Activated T-cell treated with anti-CD3 and anti-CD28 coated beads, Interleukin-2, amount 50 U/mL, for 4 hours (primary cell): ENCODE results near the gene FRK. TPM values are rescaled to one million over a fixed set of nuclear protein-coding genes. Genes with fewer than 3 reads are reported as not detected.

Experiments used
- ATAC-seq, 2 donors: fragments of 200-7000 bp; cut with Tn5 transposase; one replicate each; pipeline ENCODE4 v1.10.0; 2021
- DNase-seq: peaks from one replicate; pipeline ENCODE4 v3.0.0-alpha.2; 2020
- H3K27me3 Mint-ChIP-seq: one replicate; pipeline ENCODE4 v1.8.0; 2021; ENCODE audit warnings: low read depth, mixed read lengths
- H3K36me3 Mint-ChIP-seq: one replicate; pipeline ENCODE4 v1.8.0; 2022; ENCODE audit warnings: mixed read lengths; ENCODE audit not compliant: insufficient read depth
- H3K4me1 Mint-ChIP-seq: one replicate; pipeline ENCODE4 v1.8.0; 2021; ENCODE audit warnings: low read depth, mixed read lengths
- H3K4me3 Mint-ChIP-seq: one replicate; pipeline ENCODE4 v1.8.0; 2021; ENCODE audit warnings: mild to moderate bottlenecking, moderate library complexity, mixed read lengths
- H3K9me3 Mint-ChIP-seq: one replicate; pipeline ENCODE4 v1.8.0; 2021; ENCODE audit warnings: mixed read lengths
- total RNA-seq, 3 donors: library from RNA; stranded (reverse); gene quantifications; one replicate each; pipeline ENCODE4 v1.2.1, GENCODE V29; 2021

Gene FRK
- total RNA-seq, 3 donors from 2014 or later = 0.03 to 0.05 (median 0.03) TPM

DNA sequence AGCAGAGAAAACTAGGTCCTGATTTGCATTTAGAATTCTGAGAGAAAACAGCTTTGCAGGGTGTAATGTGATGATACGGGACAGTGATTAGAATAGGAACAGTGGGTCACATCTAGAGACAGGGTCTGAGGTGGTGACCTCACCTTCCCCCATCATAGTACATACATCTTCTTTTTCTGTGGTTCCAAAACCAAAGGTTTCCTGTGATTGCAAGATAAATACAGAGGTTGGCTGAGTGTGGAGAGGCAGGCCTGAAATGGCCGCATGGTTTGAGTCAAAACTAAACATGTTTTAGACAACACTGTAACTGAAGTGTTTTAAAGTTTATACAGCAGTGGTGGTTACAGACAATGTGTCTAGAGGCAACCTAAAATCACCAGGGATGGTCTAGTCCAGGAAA, 29.6 kb upstream of the FRK start:
- Mint-ChIP-seq H3K36me3 (no peaks in the 10 kb centered on the region), H3K4me3 (no peak overlapping the region), H3K27me3 (no peaks in the 10 kb centered on the region), H3K4me1 (no peaks in the 10 kb centered on the region), H3K9me3 (no peaks in the 10 kb centered on the region)
- DNase-seq = no peak
- no peak for ATAC-seq

- ATAC-seq (no peak), DNase-seq (no peak)
- Mint-ChIP-seq H3K27me3 (peaks cover 2% of the 10 kb centered on the region), H3K4me3 (no peak overlapping the region), H3K9me3 (no peaks in the 10 kb centered on the region), H3K4me1 (no peaks in the 10 kb centered on the region), H3K36me3 (no peaks in the 10 kb centered on the region)
These were observed 28.3 kb upstream of the FRK start for GRCh38 chr6:116088946-116089345.

DNA sequence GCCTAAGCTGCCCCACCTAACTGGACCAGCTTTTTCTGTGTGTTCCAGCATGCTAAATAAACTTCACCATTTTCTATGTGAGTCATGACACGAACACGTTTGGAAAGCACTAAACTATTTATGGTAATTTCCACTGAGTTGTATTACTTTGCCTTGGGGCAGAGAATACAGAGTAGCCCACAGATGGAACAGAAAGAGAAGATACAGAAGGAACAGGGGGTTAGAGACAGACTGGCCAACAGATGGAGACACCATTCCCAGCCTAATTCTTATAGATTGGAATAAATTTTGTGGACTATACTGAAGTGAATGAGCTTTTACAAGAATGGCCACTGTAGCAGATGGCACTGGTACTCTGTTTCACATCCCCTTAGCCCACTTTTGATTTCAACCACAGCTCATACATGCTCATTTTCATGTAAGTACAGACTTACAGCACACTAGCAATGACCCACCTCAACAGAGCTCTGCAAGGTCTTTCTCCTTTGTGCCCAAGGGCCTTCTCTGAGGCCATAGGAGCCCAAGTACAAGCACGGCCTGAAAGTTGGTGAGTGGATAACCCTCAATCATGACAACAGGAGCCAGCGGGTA, 26.8 kb upstream of the FRK start:
- Mint-ChIP-seq H3K9me3 (no peaks in the 10 kb centered on the region), H3K27me3 (peaks cover 7% of the 10 kb centered on the region), H3K4me1 (no peaks in the 10 kb centered on the region), H3K36me3 (no peaks in the 10 kb centered on the region), H3K4me3 (no peak overlapping the region)
- DNase-seq (no peak), ATAC-seq (peak in 1 of 2 donors; percentile 18)

- ATAC-seq (no peak), DNase-seq (no peak)
- H3K9me3 Mint-ChIP-seq = no peaks in the 10 kb centered on the region
- H3K27me3 Mint-ChIP-seq = peaks cover 12% of the 10 kb centered on the region
- no peaks in the 10 kb centered on the region for H3K4me1 Mint-ChIP-seq
- no peaks in the 10 kb centered on the region for H3K36me3 Mint-ChIP-seq
- H3K4me3 Mint-ChIP-seq = no peak overlapping the region
These were observed 23.6 kb upstream of the FRK start for GRCh38 chr6:116084284-116084683.

DNA sequence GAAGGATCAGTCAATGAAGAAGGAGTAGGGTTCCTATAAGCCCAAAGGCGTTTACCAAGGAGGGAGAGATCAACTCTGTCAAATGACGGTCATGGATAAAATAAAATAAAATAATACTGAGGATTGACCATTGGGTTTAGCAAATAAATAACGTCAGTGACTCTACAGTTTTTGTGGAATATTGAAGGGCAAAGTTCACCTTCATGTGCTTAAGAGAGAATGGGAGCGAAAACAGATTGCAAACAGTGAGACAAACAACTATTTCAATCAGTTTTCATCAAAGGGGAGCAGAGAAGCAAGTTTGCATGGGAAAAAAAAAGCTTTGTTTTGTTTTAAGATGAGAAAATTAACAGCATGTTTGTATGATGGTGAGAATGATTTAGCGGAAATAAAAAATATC, 22.4 kb upstream of the FRK start:
- Mint-ChIP-seq H3K4me1 (no peaks in the 10 kb centered on the region), H3K4me3 (no peak overlapping the region), H3K36me3 (no peaks in the 10 kb centered on the region), H3K27me3 (peaks cover 12% of the 10 kb centered on the region), H3K9me3 (no peaks in the 10 kb centered on the region)
- DNase-seq (no peak), ATAC-seq (no peak)

GRCh38 chr6:116078945-116079344, 18.3 kb upstream of the FRK start:
- no peak overlapping the region for H3K4me3 Mint-ChIP-seq
- ATAC-seq (no peak), DNase-seq (no peak)
- H3K27me3 Mint-ChIP-seq = peaks cover 11% of the 10 kb centered on the region
- no peaks in the 10 kb centered on the region for H3K4me1 Mint-ChIP-seq
- H3K36me3 Mint-ChIP-seq = no peaks in the 10 kb centered on the region
- no peaks in the 10 kb centered on the region for H3K9me3 Mint-ChIP-seq

DNA sequence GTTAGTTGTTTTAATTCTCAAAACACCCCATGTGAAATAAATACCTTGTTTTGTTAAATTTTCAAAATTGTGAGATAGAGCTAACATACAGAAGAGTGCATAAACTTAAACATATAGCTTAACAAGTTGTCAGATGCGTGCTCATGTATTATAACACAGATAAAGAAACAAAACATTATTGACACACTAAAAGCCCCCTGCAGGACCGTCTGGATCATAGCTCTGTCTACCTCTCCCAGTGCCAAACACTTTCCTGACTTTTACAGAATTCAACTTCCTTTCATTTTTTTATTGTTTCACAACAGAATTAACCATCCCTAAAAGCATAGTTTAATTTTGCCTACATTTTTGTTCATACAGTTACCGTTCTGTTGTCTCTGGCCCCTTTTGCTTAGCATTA, 17.8 kb upstream of the FRK start:
- ATAC-seq (no peak), DNase-seq (no peak)
- H3K4me3 Mint-ChIP-seq = no peak overlapping the region
- no peaks in the 10 kb centered on the region for H3K36me3 Mint-ChIP-seq
- H3K27me3 Mint-ChIP-seq = peaks cover 11% of the 10 kb centered on the region
- no peaks in the 10 kb centered on the region for H3K9me3 Mint-ChIP-seq
- no peaks in the 10 kb centered on the region for H3K4me1 Mint-ChIP-seq

DNA sequence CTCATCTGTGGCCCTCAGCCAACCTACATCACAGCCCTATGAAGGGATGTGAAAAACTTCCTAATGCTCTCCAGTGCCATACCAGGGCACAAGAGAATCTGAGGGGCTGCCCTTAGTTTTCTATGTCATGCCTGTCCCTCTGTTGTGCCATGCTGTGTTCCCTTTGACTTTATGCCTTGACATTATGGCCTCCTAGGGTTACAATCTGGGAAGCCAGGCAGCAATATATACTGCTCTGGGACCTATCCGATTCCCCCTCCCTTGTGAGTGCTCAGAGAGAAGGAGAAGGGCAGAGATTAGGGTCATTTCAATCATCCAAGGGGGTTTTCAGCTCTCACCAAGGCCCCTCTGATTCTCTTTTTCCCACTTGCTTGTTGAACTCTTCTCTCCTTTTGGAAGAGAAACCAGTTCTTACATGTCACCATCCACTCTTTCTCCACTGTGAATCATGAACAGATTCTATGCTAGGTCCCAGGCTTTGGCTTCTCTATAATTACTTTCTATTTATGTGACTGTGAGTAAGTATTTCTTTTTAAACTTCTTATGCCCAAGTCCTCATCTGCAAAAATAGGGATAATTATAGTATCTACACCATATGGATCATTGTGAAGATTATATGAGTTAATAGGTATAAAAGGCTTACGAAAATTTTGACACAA, 14.2 kb upstream of the FRK start:
- Mint-ChIP-seq H3K4me1 (no peaks in the 10 kb centered on the region), H3K27me3 (no peaks in the 10 kb centered on the region), H3K9me3 (no peaks in the 10 kb centered on the region), H3K4me3 (no peak overlapping the region), H3K36me3 (no peaks in the 10 kb centered on the region)
- ATAC-seq = no peak
- no peak for DNase-seq

GRCh38 chr6:116073765-116074440, 13.2 kb upstream of the FRK start:
- H3K27me3 Mint-ChIP-seq = peaks cover 2% of the 10 kb centered on the region

DNA sequence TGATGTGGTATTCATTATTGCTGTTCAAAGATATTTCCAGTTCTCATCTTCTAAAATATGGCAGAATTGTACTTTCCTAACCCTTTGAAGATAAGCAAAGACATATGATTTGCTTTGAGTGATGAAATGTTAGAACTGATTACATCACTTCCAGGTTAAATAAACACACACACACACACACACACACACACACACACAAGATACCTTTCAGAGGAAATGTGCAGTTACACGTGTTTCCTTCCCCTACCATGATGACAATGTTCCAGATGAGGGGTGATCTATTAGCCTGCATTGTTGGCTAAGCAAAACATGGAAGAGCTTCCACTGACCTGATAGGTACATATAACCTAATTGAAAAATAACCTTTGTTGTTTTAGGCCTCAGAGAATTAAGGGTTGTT, 11.7 kb upstream of the FRK start:
- Mint-ChIP-seq H3K36me3 (no peaks in the 10 kb centered on the region), H3K4me1 (no peaks in the 10 kb centered on the region), H3K9me3 (no peaks in the 10 kb centered on the region), H3K27me3 (peaks cover 6% of the 10 kb centered on the region), H3K4me3 (no peak overlapping the region)
- ATAC-seq = no peak
- DNase-seq = no peak

More at GRCh38 chr6:116073765-116074440, 13.2 kb upstream of the FRK start:
- ATAC-seq (no peak), DNase-seq (no peak)
- Mint-ChIP-seq H3K36me3 (no peaks in the 10 kb centered on the region), H3K9me3 (no peaks in the 10 kb centered on the region), H3K4me3 (no peak overlapping the region), H3K4me1 (no peaks in the 10 kb centered on the region)

GRCh38 chr6:116070616-116071389, 10.1 kb upstream of the FRK start:
- H3K9me3 Mint-ChIP-seq = no peaks in the 10 kb centered on the region
- no peaks in the 10 kb centered on the region for H3K4me1 Mint-ChIP-seq
- H3K36me3 Mint-ChIP-seq = no peaks in the 10 kb centered on the region
- peaks cover 10% of the 10 kb centered on the region for H3K27me3 Mint-ChIP-seq
- no peak overlapping the region for H3K4me3 Mint-ChIP-seq
- no peak for DNase-seq
- ATAC-seq = no peak

GRCh38 chr6:116070101-116070500, 9.4 kb upstream of the FRK start:
- Mint-ChIP-seq H3K36me3 (no peaks in the 10 kb centered on the region), H3K4me3 (no peak overlapping the region), H3K27me3 (peaks cover 10% of the 10 kb centered on the region), H3K4me1 (no peaks in the 10 kb centered on the region), H3K9me3 (no peaks in the 10 kb centered on the region)
- ATAC-seq = no peak
- no peak for DNase-seq

GRCh38 chr6:116066789-116067188, 6.1 kb upstream of the FRK start:
- Mint-ChIP-seq H3K4me3 (no peak overlapping the region), H3K36me3 (no peaks in the 10 kb centered on the region), H3K4me1 (no peaks in the 10 kb centered on the region), H3K9me3 (no peaks in the 10 kb centered on the region), H3K27me3 (peaks cover 10% of the 10 kb centered on the region)
- DNase-seq = no peak
- ATAC-seq = no peak

- ATAC-seq = no peak
- Mint-ChIP-seq H3K9me3 (no peaks in the 10 kb centered on the region), H3K36me3 (no peaks in the 10 kb centered on the region)
These were observed 4.0 kb upstream of the FRK start for GRCh38 chr6:116064666-116065065.

More at GRCh38 chr6:116064666-116065065, 4.0 kb upstream of the FRK start:
- Mint-ChIP-seq H3K4me3 (no peak overlapping the region), H3K4me1 (no peaks in the 10 kb centered on the region), H3K27me3 (peaks cover 13% of the 10 kb centered on the region)
- DNase-seq = no peak
